ENCODE measurements around the gene PIP4P1.

GRCh38 chr14:20455355-20456300 lies 5.6 kb downstream of the PIP4P1 start:
- TF ChIP-seq POLR2A (IDR thresholded peaks at IDR 0.05; ENCODE audit: low read length) (peak; percentile 88), GATA1 (IDR thresholded peaks at IDR 0.05; ENCODE audit: low read depth, low read length) (no peak)
